ENCODE data around the gene ESRRA.

The ESRRA gene

GRCh38 chr11:64316672-64317324 lies 11.5 kb downstream of the ESRRA start:
- Histone ChIP-seq H3K4me3 (IDR thresholded peaks at IDR 0.05; ENCODE audit: insufficient read depth, low read depth, low read length) (no peak overlapping the region), H3K9ac (peak overlapping the region; percentile 84), H3K27me3 (ENCODE audit: insufficient read depth, low read depth) (no peaks in the 10 kb centered on the region), H3K4me1 (ENCODE audit: low read depth, poor library complexity, severe bottlenecking) (peaks cover 33% of the 10 kb centered on the region), H4K20me1 (ENCODE audit: insufficient read depth) (no peaks in the 10 kb centered on the region), H3K79me2 (ENCODE audit: insufficient read depth, low read depth) (peaks cover 23% of the 10 kb centered on the region; the same call in 1 of the 2 replicates), H3K27ac (peak overlapping the region; percentile 88), H3K4me2 (peak overlapping the region; percentile 94), H2AFZ (ENCODE audit: low read depth) (peak overlapping the region; percentile 60; the same call in 1 of the 2 replicates), H3K36me3 (ENCODE audit: insufficient read depth) (no peaks in the 10 kb centered on the region)
- no peak; the same call in 1 of the 2 replicates for TF ChIP-seq CTCF (conservative IDR thresholded peaks at IDR 0.05; ENCODE audit: low read depth, low read length)

- Histone ChIP-seq H4K20me1 (ENCODE audit: insufficient read depth) (no peaks in the 10 kb centered on the region), H3K4me3 (IDR thresholded peaks at IDR 0.05; ENCODE audit: insufficient read depth, low read depth, low read length) (no peak within 1 kb of the TSS), H3K4me1 (ENCODE audit: low read depth, poor library complexity, severe bottlenecking) (peaks cover 33% of the 10 kb centered on the region), H3K27me3 (ENCODE audit: insufficient read depth, low read depth) (no peaks in the 10 kb centered on the region), H3K9ac (peak within 1 kb of the TSS; percentile 84), H3K27ac (peak within 1 kb of the TSS; percentile 88), H3K79me2 (ENCODE audit: insufficient read depth, low read depth) (peaks cover 19% of the 10 kb centered on the region; the same call in 1 of the 2 replicates), H3K36me3 (ENCODE audit: insufficient read depth) (no peaks in the 10 kb centered on the region), H2AFZ (ENCODE audit: low read depth) (peak within 1 kb of the TSS; percentile 67; the same call in 1 of the 2 replicates), H3K4me2 (peak within 1 kb of the TSS; percentile 94)
- TF ChIP-seq CTCF (conservative IDR thresholded peaks at IDR 0.05; ENCODE audit: low read depth, low read length) = no peak
Measured at GRCh38 chr11:64317325-64317960, 12.1 kb downstream of the ESRRA start, which contains the start of gene TRMT112. Gene TRMT112, minus strand, starts transcription at chr11:64317559. Its CDS starts 33 bp downstream, at chr11:64317526.

- Histone ChIP-seq H3K4me3 (IDR thresholded peaks at IDR 0.05; ENCODE audit: insufficient read depth, low read depth, low read length) (no peak within 1 kb of the TSS), H3K4me1 (ENCODE audit: low read depth, poor library complexity, severe bottlenecking) (peaks cover 33% of the 10 kb centered on the region), H3K9ac (peak within 1 kb of the TSS; percentile 84), H2AFZ (ENCODE audit: low read depth) (peak within 1 kb of the TSS; percentile 67; the same call in 1 of the 2 replicates), H3K27me3 (ENCODE audit: insufficient read depth, low read depth) (no peaks in the 10 kb centered on the region), H3K79me2 (ENCODE audit: insufficient read depth, low read depth) (peaks cover 12% of the 10 kb centered on the region; the same call in 1 of the 2 replicates), H3K36me3 (ENCODE audit: insufficient read depth) (no peaks in the 10 kb centered on the region), H4K20me1 (ENCODE audit: insufficient read depth) (no peaks in the 10 kb centered on the region), H3K27ac (peak within 1 kb of the TSS; percentile 88), H3K4me2 (peak within 1 kb of the TSS; percentile 94)
- no peak for TF ChIP-seq CTCF (conservative IDR thresholded peaks at IDR 0.05; ENCODE audit: low read depth, low read length)
Measured at GRCh38 chr11:64317961-64318765, 12.8 kb downstream of the ESRRA start, which contains the start of gene PRDX5. Gene PRDX5, plus strand, starts transcription at chr11:64318121. Its CDS starts 95 bp downstream, at chr11:64318216.
